ENCODE measurements around the gene ASB1. TPM values are rescaled to one million over a fixed set of nuclear protein-coding genes. Genes with fewer than 3 reads are reported as not detected.

Gene ASB1
- total RNA-seq, 1 experiment from 2014 or later = 28.9 TPM

DNA sequence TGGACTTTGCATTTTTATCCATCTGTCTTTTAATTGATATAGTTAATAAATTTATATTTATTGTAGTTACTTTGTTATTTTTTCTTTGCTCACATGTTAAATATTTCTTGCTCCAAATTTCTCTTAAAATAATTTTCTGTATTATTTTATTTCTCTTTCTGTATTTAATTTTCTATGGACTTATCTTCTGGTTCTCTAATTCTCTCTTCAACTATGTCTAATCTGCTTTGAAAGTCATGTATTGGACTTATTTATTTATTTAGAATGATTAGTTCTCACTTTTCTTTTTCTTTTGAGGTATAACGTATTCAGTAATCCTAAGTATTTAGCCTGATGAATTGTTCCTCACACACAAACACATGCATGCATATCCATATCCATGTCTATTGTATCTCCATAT, 53.1 kb downstream of the ASB1 start:
- H3K27ac ChIP-seq (ENCODE audit: low read length) = no peak overlapping the region
- no peak for ATAC-seq
- no peaks in the 10 kb centered on the region for H3K36me3 ChIP-seq (ENCODE audit: low read depth, low read length)
- H3K27me3 ChIP-seq (ENCODE audit: low read length) = no peaks in the 10 kb centered on the region
- TF ChIP-seq EZH2phosphoT487 (IDR thresholded peaks at IDR 0.05; ENCODE audit: borderline replicate concordance, low read length) = no peak
- TF ChIP-seq EZH2 (IDR thresholded peaks at IDR 0.05; ENCODE audit: low read length, unreplicated experiment) = no peak
- TF ChIP-seq, protein P1, sequence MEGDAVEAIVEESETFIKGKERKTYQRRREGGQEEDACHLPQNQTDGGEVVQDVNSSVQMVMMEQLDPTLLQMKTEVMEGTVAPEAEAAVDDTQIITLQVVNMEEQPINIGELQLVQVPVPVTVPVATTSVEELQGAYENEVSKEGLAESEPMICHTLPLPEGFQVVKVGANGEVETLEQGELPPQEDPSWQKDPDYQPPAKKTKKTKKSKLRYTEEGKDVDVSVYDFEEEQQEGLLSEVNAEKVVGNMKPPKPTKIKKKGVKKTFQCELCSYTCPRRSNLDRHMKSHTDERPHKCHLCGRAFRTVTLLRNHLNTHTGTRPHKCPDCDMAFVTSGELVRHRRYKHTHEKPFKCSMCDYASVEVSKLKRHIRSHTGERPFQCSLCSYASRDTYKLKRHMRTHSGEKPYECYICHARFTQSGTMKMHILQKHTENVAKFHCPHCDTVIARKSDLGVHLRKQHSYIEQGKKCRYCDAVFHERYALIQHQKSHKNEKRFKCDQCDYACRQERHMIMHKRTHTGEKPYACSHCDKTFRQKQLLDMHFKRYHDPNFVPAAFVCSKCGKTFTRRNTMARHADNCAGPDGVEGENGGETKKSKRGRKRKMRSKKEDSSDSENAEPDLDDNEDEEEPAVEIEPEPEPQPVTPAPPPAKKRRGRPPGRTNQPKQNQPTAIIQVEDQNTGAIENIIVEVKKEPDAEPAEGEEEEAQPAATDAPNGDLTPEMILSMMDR (conservative IDR thresholded peaks at IDR 0.05; ENCODE audit: low read depth, low read length) = no peak
- no peaks in the 10 kb centered on the region for H3K9me3 ChIP-seq (ENCODE audit: low read length)
- intact Hi-C loops (cut with micrococcal nuclease) = no loop called here
- POLR2A ChIA-PET (ENCODE audit: unreplicated experiment) = no interaction called here
- H3K9ac ChIP-seq (ENCODE audit: low read length) = no peak overlapping the region
- DNase-seq = no peak
- H3K9me2 ChIP-seq (replicated peaks; ENCODE audit: low read length) = no peaks in the 10 kb centered on the region
- CTCF ChIA-PET = no interaction called here
- no TSS peak for BruUV-seq (replicated peaks)
- no peaks in the 10 kb centered on the region for H4K20me1 ChIP-seq (ENCODE audit: low read length)
- H3F3A ChIP-seq (ENCODE audit: low read length, unreplicated experiment) = no peaks in the 10 kb centered on the region
- no peak overlapping the region for H3K4me2 ChIP-seq (ENCODE audit: low read length)
- no peaks in the 10 kb centered on the region for H3K79me2 ChIP-seq (ENCODE audit: low read length)
- H2AFZ ChIP-seq (ENCODE audit: low read length) = no peak overlapping the region
- H3K4me1 ChIP-seq (ENCODE audit: insufficient read depth, low read length) = no peaks in the 10 kb centered on the region
- H3K4me3 ChIP-seq (ENCODE audit: low read length) = no peak overlapping the region

DNA sequence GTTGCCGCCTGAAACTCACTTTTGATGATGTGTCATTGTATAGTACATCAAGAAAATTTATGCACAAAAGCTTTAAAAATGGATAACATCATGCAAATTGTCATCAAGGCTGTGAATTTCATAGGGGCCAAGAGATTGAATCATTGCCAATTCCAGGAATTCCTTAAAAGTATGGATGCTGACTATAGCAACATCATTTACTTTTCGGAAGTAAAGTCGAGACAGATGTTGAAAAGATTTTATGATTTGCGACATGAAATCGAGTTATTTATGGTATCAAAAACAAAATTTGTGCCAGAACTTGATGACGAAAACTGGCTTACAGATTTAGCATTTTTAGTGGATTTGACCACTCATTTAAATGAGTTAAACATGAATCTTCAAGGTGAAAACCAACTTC, 56.3 kb downstream of the ASB1 start:
- no TSS peak for BruUV-seq (replicated peaks)
- Histone ChIP-seq H3K27me3 (ENCODE audit: low read length) (no peaks in the 10 kb centered on the region), H2AFZ (ENCODE audit: low read length) (no peak overlapping the region), H3K4me1 (ENCODE audit: insufficient read depth, low read length) (no peaks in the 10 kb centered on the region), H3F3A (ENCODE audit: low read length, unreplicated experiment) (no peaks in the 10 kb centered on the region), H3K4me2 (ENCODE audit: low read length) (no peak overlapping the region), H3K79me2 (ENCODE audit: low read length) (no peaks in the 10 kb centered on the region), H3K36me3 (ENCODE audit: low read depth, low read length) (no peaks in the 10 kb centered on the region), H3K27ac (ENCODE audit: low read length) (no peak overlapping the region), H3K9me2 (replicated peaks; ENCODE audit: low read length) (no peaks in the 10 kb centered on the region), H3K4me3 (ENCODE audit: low read length) (no peak overlapping the region), H3K9me3 (ENCODE audit: low read length) (no peaks in the 10 kb centered on the region), H4K20me1 (ENCODE audit: low read length) (no peaks in the 10 kb centered on the region), H3K9ac (ENCODE audit: low read length) (no peak overlapping the region)
- TF ChIP-seq EZH2 (IDR thresholded peaks at IDR 0.05; ENCODE audit: low read length, unreplicated experiment) = no peak
- TF ChIP-seq, protein P1 (conservative IDR thresholded peaks at IDR 0.05; ENCODE audit: low read depth, low read length) = no peak
- TF ChIP-seq EZH2phosphoT487 (IDR thresholded peaks at IDR 0.05; ENCODE audit: borderline replicate concordance, low read length) = no peak
- CTCF ChIA-PET = no interaction called here
- intact Hi-C loops (cut with micrococcal nuclease) = no loop called here
- DNase-seq = no peak
- POLR2A ChIA-PET (ENCODE audit: unreplicated experiment) = no interaction called here
- ATAC-seq = no peak

DNA sequence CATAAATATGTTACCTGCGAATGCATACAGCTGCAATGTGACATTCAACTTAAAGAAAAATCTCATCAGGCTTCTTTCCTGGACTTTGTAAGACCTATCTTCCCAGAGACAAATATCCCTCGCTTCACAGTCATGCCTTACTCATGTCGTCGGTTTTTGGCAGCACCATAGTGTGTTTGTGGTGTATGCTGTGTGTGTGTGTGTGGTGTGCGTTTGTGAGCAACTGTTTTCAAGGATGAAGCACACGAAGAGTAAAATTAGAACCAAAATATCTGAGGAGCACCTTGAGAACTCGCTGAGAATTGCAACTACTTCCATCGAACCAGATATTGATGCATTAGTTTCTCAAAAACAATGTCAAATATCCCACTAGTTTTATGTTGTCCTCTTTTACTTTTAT, 56.9 kb downstream of the ASB1 start:
- Histone ChIP-seq H3K4me1 (ENCODE audit: insufficient read depth, low read length) (no peaks in the 10 kb centered on the region), H3K9me3 (ENCODE audit: low read length) (no peaks in the 10 kb centered on the region), H3K27ac (ENCODE audit: low read length) (no peak overlapping the region), H3K9ac (ENCODE audit: low read length) (no peak overlapping the region), H3K27me3 (ENCODE audit: low read length) (no peaks in the 10 kb centered on the region), H3K36me3 (ENCODE audit: low read depth, low read length) (no peaks in the 10 kb centered on the region), H4K20me1 (ENCODE audit: low read length) (no peaks in the 10 kb centered on the region), H2AFZ (ENCODE audit: low read length) (no peak overlapping the region), H3F3A (ENCODE audit: low read length, unreplicated experiment) (no peaks in the 10 kb centered on the region), H3K4me3 (ENCODE audit: low read length) (no peak overlapping the region), H3K79me2 (ENCODE audit: low read length) (no peaks in the 10 kb centered on the region), H3K4me2 (ENCODE audit: low read length) (no peak overlapping the region), H3K9me2 (replicated peaks; ENCODE audit: low read length) (no peaks in the 10 kb centered on the region)
- no TSS peak for BruUV-seq (replicated peaks)
- POLR2A ChIA-PET (ENCODE audit: unreplicated experiment) = no interaction called here
- ATAC-seq = no peak
- intact Hi-C loops (cut with micrococcal nuclease) = no loop called here
- CTCF ChIA-PET = no interaction called here
- no peak for DNase-seq
- TF ChIP-seq EZH2phosphoT487 (IDR thresholded peaks at IDR 0.05; ENCODE audit: borderline replicate concordance, low read length) = no peak
- no peak for TF ChIP-seq EZH2 (IDR thresholded peaks at IDR 0.05; ENCODE audit: low read length, unreplicated experiment)
- TF ChIP-seq, protein P1 (conservative IDR thresholded peaks at IDR 0.05; ENCODE audit: low read depth, low read length) = no peak
